Heart left ventricle (tissue), 13 donors: ENCODE results near the gene ABCC1.

Source experiments
- CTCF ChIP-seq, 12 donors: fragments of 200-600 bp; sonication (generic) in 4 of 12; IDR thresholded peaks; one replicate each; pipeline versions ENCODE4 v1.5.0 to v1.8.0; 2018 to 2022; ENCODE audit warnings: antibody characterized with exemption in 12 of 12, mild to moderate bottlenecking in 5 of 12
- POLR2A ChIP-seq, 2 donors: fragments of 450-650 bp; IDR thresholded peaks; one replicate each; pipeline ENCODE4 v1.6.1; 2017; ENCODE audit warnings: antibody characterized with exemption in 2 of 2, mild to moderate bottlenecking in 2 of 2, moderate library complexity in 2 of 2
- donor health status: ischemic (EF 13 %, LVEDD 7.1; RV severe dilation, severe dysfunction).
- donor health status: DM: no; HTN: yes; CAD: no.
- donor health status: DM: no; HTN: no; CAD: no.
- donor health status: ischemic (EF 25% LVEDD 6.9; RV normal size, moderate dysfunction).
- donor health status: ischemic (EF 25% LVEDD 5.7; RV mildly dilated, moderate dysfunction).
- donor health status: ischemic (EF 35%, LVEDD 5.7; RV mildly dilated, moderate dysfunction).
- donor health status: nonischemic (EF 11% LVEDD 7.7; RV severe dilation, severe dysfunction).
- donor health status: DM: yes; HTN: yes; CAD: no.
- donor health status: PGD.
- donor health status: ischemic (EF 29% LVEDD 5.4; RV normal size, mild dysfunction).
- donor health status: nonischemic (EF 23%, LVEDD 6.1; RV moderate dilation, normal function).

GRCh38 chr16:16102738-16103137 lies 153.3 kb downstream of the ABCC1 start:
- TF ChIP-seq CTCF (IDR thresholded peaks at IDR 0.05) (no peak), POLR2A (IDR thresholded peaks at IDR 0.05) (no peak)
